Glomerular visceral epithelial cell (primary cell): Measurements from ENCODE around the gene SELENBP1.

Experiments
- DNase-seq: peaks from one replicate; pipeline ENCODE4 v3.0.0-alpha.2; 2016; ENCODE audit errors: extremely low spot score

SELENBP1 gene

DNA sequence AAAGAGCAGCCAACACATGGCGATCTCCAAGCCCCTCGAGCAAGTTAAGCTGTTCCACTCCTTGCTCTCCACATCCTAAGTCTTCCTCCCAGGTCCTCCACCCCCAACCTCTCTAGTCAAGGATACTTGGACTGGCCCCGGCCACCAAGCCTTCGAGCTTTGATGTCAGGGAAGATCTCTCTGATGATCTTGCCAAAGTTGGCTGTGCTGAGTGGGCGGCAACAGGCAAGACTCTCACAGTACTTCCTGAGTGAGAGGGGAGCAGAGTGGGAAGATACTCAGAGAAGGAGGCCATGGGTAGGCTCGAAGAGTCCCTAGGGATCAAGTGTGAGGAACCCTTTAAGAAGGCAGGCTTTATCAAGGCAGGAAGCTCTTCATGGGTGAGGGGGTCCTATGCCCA lies 28.2 kb downstream of the SELENBP1 start:
- no peak for DNase-seq

GRCh38 chr1:151343587-151343986 lies 28.9 kb downstream of the SELENBP1 start:
- DNase-seq = no peak

DNA sequence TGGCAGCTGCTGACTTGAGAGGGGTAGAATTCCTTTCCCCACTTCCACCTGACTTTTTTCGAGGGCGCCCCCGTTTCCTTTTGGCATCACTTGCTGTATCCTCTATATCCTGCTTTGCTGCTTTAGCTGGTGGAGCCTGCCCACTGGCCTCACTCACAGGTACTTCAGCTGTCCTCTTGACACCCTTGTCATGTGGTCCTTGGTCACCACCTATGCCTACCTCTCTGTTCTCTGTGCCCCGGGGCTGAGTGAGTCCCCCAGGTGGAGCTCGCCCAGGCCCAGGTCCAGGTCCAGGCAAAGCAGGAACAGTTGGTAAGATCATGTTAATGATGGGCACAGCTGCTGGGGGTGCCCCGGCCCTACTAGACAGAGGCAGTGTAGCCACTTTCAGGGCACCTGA lies 29.9 kb downstream of the SELENBP1 start:
- DNase-seq = no peak

DNA sequence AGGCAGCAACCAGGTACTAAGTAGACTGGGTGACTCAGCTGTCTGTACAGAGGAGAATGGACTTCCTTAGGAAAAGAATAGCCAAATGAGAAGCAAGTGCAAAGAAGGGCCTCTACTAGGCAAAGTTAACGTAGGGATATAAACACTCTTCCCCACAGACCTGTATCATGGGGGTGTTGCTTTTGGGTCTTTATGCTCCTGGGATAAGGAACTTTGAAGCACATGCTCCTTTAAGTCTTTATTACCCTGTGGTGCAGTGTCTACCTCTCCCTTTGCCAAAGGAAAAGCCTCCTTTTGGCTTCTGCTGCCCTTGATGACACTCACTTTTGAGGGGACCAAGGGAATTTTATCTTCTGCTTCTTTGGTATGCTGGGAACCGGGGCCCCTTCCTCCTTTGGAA lies 30.5 kb downstream of the SELENBP1 start:
- no peak for DNase-seq

DNA sequence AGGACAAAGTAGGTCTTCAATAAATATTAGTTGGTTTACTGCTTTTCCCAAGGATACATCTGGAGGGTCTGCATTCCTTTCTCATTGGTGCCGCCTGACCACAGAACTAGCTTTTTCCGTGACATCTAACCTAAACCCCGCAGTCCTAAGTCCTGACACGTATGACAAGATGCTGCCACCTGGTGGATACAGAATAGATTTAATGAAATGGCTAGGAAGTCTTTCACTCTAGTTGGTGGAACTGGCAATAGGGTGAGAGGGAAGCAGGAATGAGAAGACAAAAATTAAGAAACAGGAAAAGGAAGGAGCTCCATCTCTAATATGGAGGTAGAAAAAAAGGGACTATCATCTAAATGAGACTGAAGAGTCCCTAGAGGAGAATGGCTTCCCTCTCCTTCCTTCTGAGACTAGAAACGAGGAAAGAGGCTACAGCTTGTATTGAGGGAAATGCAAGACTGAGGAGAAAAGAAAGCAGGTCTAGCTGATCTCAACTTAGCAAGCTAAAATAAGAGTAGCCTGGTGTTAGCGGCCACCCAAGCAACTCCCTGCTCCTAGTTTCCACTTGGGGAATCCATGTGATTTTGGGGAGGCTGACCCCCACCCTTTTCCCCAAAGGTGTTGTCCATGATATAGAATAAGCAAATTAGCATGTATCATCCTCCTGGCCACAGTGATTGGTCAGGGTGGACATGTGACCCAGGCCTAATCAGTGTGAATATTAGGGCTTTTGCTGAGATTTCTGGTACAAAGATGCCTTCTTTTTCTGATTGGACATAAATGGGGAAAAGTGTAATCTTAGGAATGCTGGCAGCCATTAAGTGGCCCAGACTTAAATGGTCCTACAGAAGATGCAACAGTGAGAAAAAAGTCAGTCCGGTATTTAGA lies 31.4 kb downstream of the SELENBP1 start:
- peak; percentile 81 for DNase-seq

DNA sequence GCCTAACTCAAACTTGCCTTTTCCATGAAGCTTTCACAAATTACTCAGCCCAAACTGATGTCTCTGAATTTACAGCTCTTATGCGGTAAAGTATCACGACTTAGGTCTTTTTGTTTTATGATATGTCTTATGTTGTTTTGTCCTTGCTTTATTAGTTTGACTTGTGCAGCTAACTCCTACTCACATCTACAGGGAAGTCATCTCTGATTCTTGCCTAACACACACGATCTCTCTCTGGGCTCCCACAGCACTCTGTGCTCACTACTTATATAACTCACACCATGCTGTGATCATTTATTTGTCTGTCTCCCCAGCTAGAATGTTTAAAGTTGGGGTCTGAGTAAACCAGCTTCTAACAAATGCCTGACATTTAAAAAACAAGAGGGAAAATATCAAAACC lies 35.9 kb downstream of the SELENBP1 start:
- DNase-seq = no peak

- DNase-seq = no peak
Measured at GRCh38 chr1:151334822-151335221, 37.7 kb downstream of the SELENBP1 start.

GRCh38 chr1:151327903-151328674 lies 44.4 kb downstream of the SELENBP1 start:
- no peak for DNase-seq

DNA sequence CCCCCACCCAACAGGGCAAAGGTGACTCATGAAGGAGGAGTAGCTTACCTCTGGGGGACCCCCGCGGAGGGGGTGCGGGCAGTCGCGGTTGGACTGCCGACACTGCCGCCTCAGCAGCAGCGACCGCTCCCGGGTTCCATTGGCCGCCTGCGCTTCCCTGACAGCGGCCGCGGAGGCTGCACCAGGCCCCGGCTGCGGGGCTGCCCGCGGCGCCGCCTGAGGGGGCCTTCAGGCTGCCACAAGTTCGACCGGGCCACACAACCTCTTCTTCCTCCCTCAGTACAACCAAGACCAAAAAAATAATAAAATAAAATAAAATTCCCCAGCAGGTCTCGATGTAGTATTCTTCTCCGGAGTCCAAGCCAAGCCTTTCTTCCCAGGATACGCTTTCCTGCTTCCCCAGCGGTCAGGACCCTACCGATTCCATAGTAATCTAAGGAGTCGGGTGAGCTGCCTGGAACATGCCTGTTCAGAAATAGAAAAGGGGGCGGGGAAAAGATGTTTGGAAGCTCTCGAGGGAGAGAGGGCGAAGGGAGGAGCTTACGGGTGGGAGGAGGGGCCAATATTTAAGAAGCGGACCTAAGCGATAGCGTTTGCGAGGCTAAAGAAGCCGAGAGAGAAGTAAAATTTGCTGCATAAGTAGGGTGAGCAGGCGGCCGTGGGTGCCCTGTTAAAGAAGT lies 45.1 kb downstream of the SELENBP1 start, which contains the start of gene PI4KB:
Gene PI4KB (minus strand): TSS at position 194 of the 680 bp plus-strand sequence. CDS start 10,935 bp downstream, outside the sequence.
- DNase-seq = peak; percentile 99

GRCh38 chr1:151326619-151327222 lies 45.8 kb downstream of the SELENBP1 start:
- peak; percentile 47 for DNase-seq

DNA sequence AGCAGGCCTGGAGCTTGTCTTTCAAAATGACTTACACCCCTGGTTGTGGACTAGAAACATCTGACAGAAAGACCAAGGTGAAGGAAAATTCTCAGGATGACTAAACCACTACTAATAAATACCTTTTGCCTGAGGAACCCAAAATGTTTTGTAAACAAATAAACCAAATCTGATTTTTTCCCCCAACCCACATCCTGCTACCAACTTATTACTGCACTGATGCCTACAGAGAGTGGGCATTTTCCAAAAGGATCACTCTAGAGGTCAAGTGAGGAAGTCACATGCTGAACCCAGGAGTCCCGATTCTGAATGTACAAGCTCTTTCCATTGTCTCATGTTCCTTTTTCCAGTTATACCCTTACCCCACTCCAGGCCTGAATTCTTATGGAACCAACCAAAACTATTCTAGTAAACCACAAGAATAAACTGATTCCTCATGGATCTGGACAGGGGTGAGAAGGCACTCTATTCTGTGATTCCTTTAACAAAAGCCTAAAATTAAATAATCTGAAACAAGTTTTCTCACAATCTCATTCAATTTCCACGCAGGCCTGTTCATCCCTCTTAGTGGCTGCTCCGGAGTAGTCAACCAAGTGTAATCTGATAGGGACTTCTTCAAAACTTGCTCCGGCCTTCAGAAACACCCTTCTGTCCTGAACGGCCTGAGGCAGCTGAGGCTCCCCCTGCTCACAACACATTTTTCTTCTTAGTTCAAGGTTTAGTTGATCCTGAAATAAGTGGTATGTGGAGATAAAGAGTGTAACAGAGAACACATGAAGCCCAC lies 46.7 kb downstream of the SELENBP1 start:
- no peak for DNase-seq

DNA sequence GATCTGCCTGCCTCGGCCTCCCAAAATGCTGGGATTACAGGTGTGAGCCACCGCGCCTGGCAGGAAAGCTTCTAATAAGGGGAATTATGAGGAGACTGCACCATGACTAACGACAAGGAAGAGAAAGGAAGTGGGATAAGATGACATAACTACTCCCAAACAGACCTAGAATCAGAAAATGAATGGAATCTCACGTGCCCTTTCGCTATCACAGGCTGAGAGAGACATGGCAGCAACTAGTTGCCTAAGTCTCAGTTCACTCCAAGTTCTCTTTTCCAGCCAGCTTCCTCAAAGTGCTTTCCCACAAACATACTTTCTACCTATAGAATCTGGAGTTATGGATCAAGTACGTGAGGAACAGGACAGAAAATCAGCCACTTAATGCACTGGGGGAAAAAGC lies 47.3 kb downstream of the SELENBP1 start:
- no peak for DNase-seq

DNA sequence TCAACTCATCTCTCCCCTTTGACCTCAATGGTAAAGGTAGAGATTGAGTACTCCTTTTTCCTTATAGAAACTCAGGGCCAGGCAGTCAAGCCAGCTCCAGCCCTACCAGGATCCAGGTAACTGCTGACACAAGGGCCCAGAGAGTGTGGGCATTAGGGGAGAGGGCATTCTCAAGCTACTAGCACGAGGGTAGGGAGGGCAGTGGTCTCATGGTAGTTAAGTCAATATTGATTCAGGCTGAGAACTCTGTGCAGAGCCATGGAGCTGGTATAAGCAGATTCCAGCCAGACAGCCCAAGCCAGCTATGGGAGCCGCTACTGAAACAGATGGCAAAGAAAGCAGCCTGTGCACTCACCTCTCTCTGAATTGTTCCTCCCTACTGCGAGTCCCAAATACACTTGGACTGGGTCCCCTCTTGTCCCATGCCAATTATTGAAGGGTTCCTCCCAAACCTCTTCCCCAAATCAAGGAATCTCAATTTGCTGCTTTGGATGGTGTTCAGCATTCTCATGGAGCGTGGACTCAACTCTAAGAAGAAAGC lies 48.0 kb downstream of the SELENBP1 start:
- no peak for DNase-seq

- no peak for DNase-seq
Measured at GRCh38 chr1:151318975-151319374, 53.5 kb downstream of the SELENBP1 start.

- DNase-seq = no peak
Measured at GRCh38 chr1:151315565-151316235, 56.8 kb downstream of the SELENBP1 start.
